ENCODE data around the gene LRP1B.

Gene LRP1B

DNA sequence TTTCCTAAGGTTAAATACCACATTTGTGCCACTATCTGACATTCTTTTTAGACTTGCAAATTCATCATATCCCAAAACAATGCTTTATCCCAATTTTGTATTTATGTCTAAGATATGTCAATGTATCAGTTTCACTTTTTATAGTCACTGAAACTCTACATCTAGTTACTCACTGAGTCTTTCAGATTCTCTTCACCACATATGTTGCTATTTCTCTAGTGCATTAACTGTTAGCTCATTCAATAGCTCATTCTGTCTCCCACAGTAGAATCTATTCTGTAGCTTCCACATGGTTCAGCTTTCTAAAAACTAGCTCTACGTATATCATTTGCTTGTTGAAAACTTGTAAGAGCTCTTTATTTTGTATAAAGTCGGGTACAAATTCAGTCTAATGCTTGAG is 1930.1 kb downstream of the LRP1B start:
- DNase-seq: no peak

DNA sequence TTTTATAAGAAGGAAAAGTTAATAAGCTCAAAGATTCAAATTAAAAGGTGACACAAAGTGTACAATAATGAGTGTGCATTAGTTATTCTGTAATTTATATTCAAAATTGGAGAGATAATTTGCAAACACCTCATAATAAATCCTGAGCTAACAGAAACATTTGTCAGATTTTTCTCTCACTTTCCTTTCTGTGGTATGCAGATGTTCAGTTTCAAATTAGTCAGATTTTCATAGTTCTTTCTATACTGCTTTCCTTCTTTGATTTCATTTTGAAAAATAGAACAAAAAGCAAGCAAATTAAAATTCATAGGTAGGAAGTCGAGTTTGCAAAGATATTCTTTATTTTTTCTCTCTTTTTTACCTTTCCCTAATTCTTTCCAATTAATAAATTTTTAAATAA is 1930.5 kb downstream of the LRP1B start:
- DNase-seq: no peak

DNA sequence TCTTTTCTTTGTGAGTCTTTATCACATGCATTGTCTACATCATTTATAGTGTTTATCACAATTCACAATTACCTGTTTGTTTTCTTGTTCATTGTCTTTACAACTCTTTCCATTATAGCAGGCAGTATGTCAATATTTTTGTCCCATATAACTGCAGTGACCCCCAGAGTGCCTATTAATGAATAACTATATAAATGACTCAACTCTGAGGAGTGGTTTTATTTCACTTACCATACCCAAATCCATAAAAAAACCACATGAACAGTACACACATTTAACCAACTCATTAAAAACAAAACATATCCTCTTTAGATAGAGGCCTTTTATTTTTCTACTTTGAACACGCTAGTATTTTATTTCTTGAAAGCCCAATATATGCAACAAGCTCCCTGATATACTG is 1931.5 kb downstream of the LRP1B start:
- DNase-seq: no peak

DNA sequence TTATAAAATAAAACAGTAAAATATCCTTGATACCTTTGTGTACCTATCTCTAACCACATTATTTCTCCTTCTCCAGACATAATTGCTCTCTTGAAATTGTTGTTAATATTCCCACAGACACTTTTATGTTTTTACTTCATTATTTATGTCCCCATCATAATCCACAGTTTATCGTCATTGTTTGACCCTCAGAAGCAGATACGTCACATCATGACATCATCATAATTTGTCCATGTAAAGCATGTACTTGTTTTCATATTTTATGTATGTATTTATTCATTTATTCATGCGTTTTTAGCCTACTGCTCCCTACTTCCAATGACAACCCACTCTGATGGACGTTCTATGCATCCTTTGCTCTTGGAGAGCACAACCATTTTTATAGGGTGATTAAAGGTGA is 1943.7 kb downstream of the LRP1B start:
- no peak for DNase-seq

DNA sequence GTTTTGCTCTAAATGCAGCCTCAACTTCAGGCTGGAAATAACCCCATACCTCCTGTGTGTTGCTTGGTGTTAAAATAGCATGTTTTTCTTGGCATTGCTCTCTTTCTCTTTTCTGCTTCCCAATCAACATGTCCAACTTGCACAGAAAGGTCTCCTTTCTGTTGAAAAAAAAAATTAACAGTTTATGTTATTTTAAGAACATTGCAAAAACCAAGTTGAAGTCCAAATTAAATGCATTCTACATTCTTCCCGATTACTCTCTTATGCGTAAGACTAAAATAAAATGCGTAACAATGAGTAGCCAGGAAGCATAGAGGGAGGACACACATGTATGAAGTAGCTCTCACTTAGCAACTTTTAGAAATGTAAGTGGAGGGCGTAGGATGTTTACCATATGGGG is 1944.5 kb downstream of the LRP1B start:
- peak in 2 of 58 donors; percentile 11 to 37 for DNase-seq

DNA sequence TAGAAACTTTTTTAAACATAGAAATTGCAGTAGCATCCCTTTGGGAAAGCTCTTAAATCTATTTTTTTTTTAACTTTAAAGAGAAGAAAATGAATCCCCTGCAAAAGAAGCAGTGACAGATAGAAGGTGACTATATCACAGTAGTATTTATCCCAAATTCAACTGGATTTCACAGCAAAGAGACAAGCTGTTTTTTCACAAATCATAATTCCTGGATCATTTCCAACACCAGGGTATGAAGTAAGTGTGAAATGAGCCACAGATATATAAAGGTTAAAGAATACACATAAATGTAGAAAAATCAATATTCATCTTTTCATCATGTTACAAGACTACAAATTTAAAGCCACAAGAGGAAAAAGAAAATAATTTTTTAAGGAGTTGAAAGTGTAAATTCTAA is 1945.7 kb downstream of the LRP1B start:
- DNase-seq: no peak

DNA sequence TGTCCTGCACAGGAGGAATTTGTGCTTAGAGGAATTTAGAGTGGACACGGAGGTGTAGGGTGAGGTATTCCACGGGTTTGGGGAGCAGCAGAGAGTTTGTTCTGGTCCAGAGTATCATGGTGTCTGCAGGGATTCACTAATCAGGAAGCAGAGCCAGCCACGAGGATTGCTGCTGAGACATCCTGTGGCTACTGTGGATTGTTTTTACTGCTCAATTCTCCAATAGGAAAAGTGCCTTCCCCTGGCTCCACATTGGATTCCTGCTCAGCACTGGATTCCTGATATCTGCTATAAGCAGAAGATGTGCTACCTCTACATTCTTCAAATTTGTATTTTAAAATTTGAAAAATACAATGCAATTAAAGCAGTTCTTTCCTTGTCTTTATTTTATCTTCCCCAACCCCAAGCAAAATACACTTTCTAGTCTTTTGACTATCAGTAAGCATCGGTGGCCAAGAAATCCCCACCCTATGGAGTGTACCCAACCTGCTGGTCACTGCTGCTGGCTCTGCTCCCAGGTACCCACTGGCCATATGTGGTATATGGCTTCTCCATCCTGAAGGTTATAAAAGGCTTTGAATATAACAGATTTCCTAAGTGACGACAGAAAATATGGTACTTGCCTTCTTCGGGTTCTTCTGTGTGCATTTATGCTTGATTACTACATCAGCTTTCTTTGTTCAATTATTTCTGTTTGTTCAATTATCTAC is 1947.6 kb downstream of the LRP1B start:
- no peak for DNase-seq

Measured in anterior cingulate cortex (tissue), 58 donors.